WTC11 (cell line): Measurements from ENCODE around the gene CLDN14. TPM values are rescaled to one million over a fixed set of nuclear protein-coding genes. Genes with fewer than 3 reads are reported as not detected.

Experiments used
- ATAC-seq: fragments of 200-7000 bp; cut with Tn5 transposase; 2 replicates; pipeline ENCODE4 v1.10.0; 2021; ENCODE audit warnings: mild to moderate bottlenecking, moderate library complexity
- CTCF ChIA-PET: fragments of 300-600 bp; sonication (Branson Sonifier 250); formaldehyde crosslinking; loops from one replicate; lab custom pipeline; 2021; ENCODE audit warnings: antibody characterized with exemption; lab: Charles Lee
- POLR2A ChIA-PET: fragments of 350-600 bp; sonication (Branson Sonifier 250); formaldehyde crosslinking; loops from one replicate; lab custom pipeline; 2021; ENCODE audit warnings: antibody characterized with exemption; lab: Charles Lee
- DNase-seq: peaks from one replicate; pipeline ENCODE4 v3.0.0; 2021; ENCODE audit warnings: low spot score
- H3K27ac Mint-ChIP-seq: 2 replicates; pipeline ENCODE4 v1.8.0; 2021; ENCODE audit warnings: mixed read lengths
- H3K27me3 Mint-ChIP-seq: 2 replicates; pipeline ENCODE4 v1.8.0; 2021; ENCODE audit warnings: low read depth, mild to moderate bottlenecking, moderate library complexity, mixed read lengths
- H3K36me3 Mint-ChIP-seq: 2 replicates; pipeline ENCODE4 v1.8.0; 2021; ENCODE audit warnings: mixed read lengths
- H3K4me1 Mint-ChIP-seq: 2 replicates; pipeline ENCODE4 v1.8.0; 2022; ENCODE audit warnings: mixed read lengths
- H3K4me3 Mint-ChIP-seq: 2 replicates; pipeline ENCODE4 v1.8.0; 2021; ENCODE audit warnings: mild to moderate bottlenecking, moderate library complexity, mixed read lengths
- H3K9me3 Mint-ChIP-seq: 2 replicates; pipeline ENCODE4 v1.8.0; 2021; ENCODE audit warnings: mixed read lengths
- ATF3 ChIP-seq: sonication (generic); formaldehyde crosslinking; conservative IDR thresholded peaks from 2 replicates; pipeline ENCODE4 v1.8.1; 2022; ENCODE audit warnings: mild to moderate bottlenecking, missing genetic modification reagents
- E2F4 ChIP-seq: sonication (generic); formaldehyde crosslinking; IDR thresholded peaks from 2 replicates; pipeline ENCODE4 v1.8.1; 2022; ENCODE audit warnings: low read depth, mild to moderate bottlenecking, moderate library complexity, missing genetic modification reagents, borderline replicate concordance
- FOXP1 ChIP-seq: sonication (generic); formaldehyde crosslinking; IDR thresholded peaks from 2 replicates; pipeline ENCODE4 v1.8.0; 2022; ENCODE audit warnings: missing genetic modification reagents, mild to moderate bottlenecking, moderate library complexity, borderline replicate concordance
- JUN ChIP-seq: sonication (generic); formaldehyde crosslinking; IDR thresholded peaks from 2 replicates; pipeline ENCODE4 v1.8.0; 2023; ENCODE audit warnings: mild to moderate bottlenecking, missing genetic modification reagents
- KAT7 ChIP-seq: sonication (generic); formaldehyde crosslinking; IDR thresholded peaks from 2 replicates; pipeline ENCODE4 v1.8.1; 2023; ENCODE audit warnings: missing genetic modification reagents, mild to moderate bottlenecking, borderline replicate concordance
- NFATC4 ChIP-seq: fragments of 250-450 bp; sonication (Bioruptor Pico); IDR thresholded peaks from 2 replicates; pipeline ENCODE4 v1.9.0; 2021; ENCODE audit warnings: mild to moderate bottlenecking
- NFE2L1 ChIP-seq: sonication (generic); formaldehyde crosslinking; IDR thresholded peaks from 2 replicates; pipeline ENCODE4 v1.8.1; 2023; ENCODE audit warnings: missing genetic modification reagents
- NR3C1 ChIP-seq: sonication (generic); formaldehyde crosslinking; conservative IDR thresholded peaks from 2 replicates; pipeline ENCODE4 v1.8.1; 2023; ENCODE audit warnings: low read depth, mild to moderate bottlenecking, missing genetic modification reagents
- OVOL2 ChIP-seq: fragments of 250-450 bp; sonication (Bioruptor Pico); IDR thresholded peaks from 2 replicates; pipeline ENCODE4 v1.9.0; 2021; ENCODE audit warnings: mild to moderate bottlenecking, borderline replicate concordance
- SP1 ChIP-seq: sonication (generic); formaldehyde crosslinking; conservative IDR thresholded peaks from 2 replicates; pipeline ENCODE4 v1.8.1; 2022; ENCODE audit warnings: missing genetic modification reagents
- TP53 ChIP-seq: sonication (generic); formaldehyde crosslinking; IDR thresholded peaks from 2 replicates; pipeline ENCODE4 v1.8.1; 2023; ENCODE audit warnings: mild to moderate bottlenecking, missing genetic modification reagents
- USF2 ChIP-seq: sonication (generic); formaldehyde crosslinking; IDR thresholded peaks from 2 replicates; pipeline ENCODE4 v1.8.1; 2023; ENCODE audit warnings: mild to moderate bottlenecking, missing genetic modification reagents, moderate library complexity
- ZMAT4 ChIP-seq: fragments of 250-450 bp; sonication (Bioruptor Pico); IDR thresholded peaks from 2 replicates; pipeline ENCODE4 v1.9.0; 2021; ENCODE audit warnings: mild to moderate bottlenecking
- ZNF425 ChIP-seq: fragments of 250-450 bp; sonication (Bioruptor Pico); conservative IDR thresholded peaks from 2 replicates; pipeline ENCODE4 v1.9.0; 2021; ENCODE audit warnings: mild to moderate bottlenecking
- total RNA-seq: library from RNA; stranded (reverse); gene quantifications from 3 replicates; pipeline ENCODE4 v1.2.3, GENCODE V29; 2021
- TF ChIP-seq, protein P1 (sequence below): sonication (generic); formaldehyde crosslinking; IDR thresholded peaks from 2 replicates; pipeline ENCODE4 v1.8.1; 2022; ENCODE audit warnings: mild to moderate bottlenecking, missing genetic modification reagents, moderate library complexity, borderline replicate concordance
- TF ChIP-seq, protein P2 (sequence below): sonication (generic); formaldehyde crosslinking; IDR thresholded peaks from 2 replicates; pipeline ENCODE4 v1.8.1; 2023; ENCODE audit warnings: mild to moderate bottlenecking, missing genetic modification reagents
- TF ChIP-seq, protein P3 (sequence below): sonication (generic); formaldehyde crosslinking; IDR thresholded peaks from 2 replicates; pipeline ENCODE4 v1.8.1; 2023; ENCODE audit warnings: mild to moderate bottlenecking, missing genetic modification reagents, borderline replicate concordance

Gene CLDN14
- total RNA-seq, 1 experiment from 2014 or later = not detected

GRCh38 chr21:36491209-36491910 is 11.4 kb upstream of the CLDN14 start:
- DNase-seq (no peak), ATAC-seq (no peak)
- POLR2A ChIA-PET = interaction anchor here (0.7 kb wide), 1 partner anchor 22 kb away, joined by 3 read pairs; no protein-coding TSS in a partner anchor
- CTCF ChIA-PET = no interaction called here
- no peaks in the 10 kb centered on the region for H3K27me3 Mint-ChIP-seq
- no peaks in the 10 kb centered on the region for H3K36me3 Mint-ChIP-seq
- no peaks in the 10 kb centered on the region for H3K9me3 Mint-ChIP-seq
- H3K27ac Mint-ChIP-seq = 0 out of 2 replicates have a peak overlapping the region, but pooled peaks have one; percentile 7
- no peaks in the 10 kb centered on the region for H3K4me1 Mint-ChIP-seq
- no peak overlapping the region for H3K4me3 Mint-ChIP-seq
- TF ChIP-seq USF2 (CRISPR knock-in tag) (no peak), NFE2L1 (CRISPR knock-in tag) (no peak), ATF3 (CRISPR knock-in tag) (no peak), OVOL2 (CRISPR knock-in tag) (no peak), FOXP1 (CRISPR knock-in tag) (no peak), SP1 (CRISPR knock-in tag) (no peak), TP53 (CRISPR knock-in tag) (no peak), E2F4 (CRISPR knock-in tag) (no peak), NFATC4 (no peak), NR3C1 (CRISPR knock-in tag) (no peak), ZNF425 (CRISPR knock-in tag) (no peak)
- TF ChIP-seq, protein P1, sequence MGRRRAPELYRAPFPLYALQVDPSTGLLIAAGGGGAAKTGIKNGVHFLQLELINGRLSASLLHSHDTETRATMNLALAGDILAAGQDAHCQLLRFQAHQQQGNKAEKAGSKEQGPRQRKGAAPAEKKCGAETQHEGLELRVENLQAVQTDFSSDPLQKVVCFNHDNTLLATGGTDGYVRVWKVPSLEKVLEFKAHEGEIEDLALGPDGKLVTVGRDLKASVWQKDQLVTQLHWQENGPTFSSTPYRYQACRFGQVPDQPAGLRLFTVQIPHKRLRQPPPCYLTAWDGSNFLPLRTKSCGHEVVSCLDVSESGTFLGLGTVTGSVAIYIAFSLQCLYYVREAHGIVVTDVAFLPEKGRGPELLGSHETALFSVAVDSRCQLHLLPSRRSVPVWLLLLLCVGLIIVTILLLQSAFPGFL (CRISPR knock-in tag) = no peak
- TF ChIP-seq, protein P2, sequence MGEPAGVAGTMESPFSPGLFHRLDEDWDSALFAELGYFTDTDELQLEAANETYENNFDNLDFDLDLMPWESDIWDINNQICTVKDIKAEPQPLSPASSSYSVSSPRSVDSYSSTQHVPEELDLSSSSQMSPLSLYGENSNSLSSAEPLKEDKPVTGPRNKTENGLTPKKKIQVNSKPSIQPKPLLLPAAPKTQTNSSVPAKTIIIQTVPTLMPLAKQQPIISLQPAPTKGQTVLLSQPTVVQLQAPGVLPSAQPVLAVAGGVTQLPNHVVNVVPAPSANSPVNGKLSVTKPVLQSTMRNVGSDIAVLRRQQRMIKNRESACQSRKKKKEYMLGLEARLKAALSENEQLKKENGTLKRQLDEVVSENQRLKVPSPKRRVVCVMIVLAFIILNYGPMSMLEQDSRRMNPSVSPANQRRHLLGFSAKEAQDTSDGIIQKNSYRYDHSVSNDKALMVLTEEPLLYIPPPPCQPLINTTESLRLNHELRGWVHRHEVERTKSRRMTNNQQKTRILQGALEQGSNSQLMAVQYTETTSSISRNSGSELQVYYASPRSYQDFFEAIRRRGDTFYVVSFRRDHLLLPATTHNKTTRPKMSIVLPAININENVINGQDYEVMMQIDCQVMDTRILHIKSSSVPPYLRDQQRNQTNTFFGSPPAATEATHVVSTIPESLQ = no peak

GRCh38 chr21:36489776-36490165 is 9.8 kb upstream of the CLDN14 start:
- POLR2A ChIA-PET = no interaction called here
- no peak for TF ChIP-seq JUN
- TF ChIP-seq E2F4 (CRISPR knock-in tag) = no peak
- TF ChIP-seq KAT7 (CRISPR knock-in tag) = no peak
- TF ChIP-seq ZMAT4 = no peak
- TF ChIP-seq, protein P2 = no peak
- TF ChIP-seq, protein P3, sequence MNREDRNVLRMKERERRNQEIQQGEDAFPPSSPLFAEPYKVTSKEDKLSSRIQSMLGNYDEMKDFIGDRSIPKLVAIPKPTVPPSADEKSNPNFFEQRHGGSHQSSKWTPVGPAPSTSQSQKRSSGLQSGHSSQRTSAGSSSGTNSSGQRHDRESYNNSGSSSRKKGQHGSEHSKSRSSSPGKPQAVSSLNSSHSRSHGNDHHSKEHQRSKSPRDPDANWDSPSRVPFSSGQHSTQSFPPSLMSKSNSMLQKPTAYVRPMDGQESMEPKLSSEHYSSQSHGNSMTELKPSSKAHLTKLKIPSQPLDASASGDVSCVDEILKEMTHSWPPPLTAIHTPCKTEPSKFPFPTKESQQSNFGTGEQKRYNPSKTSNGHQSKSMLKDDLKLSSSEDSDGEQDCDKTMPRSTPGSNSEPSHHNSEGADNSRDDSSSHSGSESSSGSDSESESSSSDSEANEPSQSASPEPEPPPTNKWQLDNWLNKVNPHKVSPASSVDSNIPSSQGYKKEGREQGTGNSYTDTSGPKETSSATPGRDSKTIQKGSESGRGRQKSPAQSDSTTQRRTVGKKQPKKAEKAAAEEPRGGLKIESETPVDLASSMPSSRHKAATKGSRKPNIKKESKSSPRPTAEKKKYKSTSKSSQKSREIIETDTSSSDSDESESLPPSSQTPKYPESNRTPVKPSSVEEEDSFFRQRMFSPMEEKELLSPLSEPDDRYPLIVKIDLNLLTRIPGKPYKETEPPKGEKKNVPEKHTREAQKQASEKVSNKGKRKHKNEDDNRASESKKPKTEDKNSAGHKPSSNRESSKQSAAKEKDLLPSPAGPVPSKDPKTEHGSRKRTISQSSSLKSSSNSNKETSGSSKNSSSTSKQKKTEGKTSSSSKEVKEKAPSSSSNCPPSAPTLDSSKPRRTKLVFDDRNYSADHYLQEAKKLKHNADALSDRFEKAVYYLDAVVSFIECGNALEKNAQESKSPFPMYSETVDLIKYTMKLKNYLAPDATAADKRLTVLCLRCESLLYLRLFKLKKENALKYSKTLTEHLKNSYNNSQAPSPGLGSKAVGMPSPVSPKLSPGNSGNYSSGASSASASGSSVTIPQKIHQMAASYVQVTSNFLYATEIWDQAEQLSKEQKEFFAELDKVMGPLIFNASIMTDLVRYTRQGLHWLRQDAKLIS = no peak

More at GRCh38 chr21:36489776-36490165, 9.8 kb upstream of the CLDN14 start:
- Mint-ChIP-seq H3K27me3 (no peaks in the 10 kb centered on the region), H3K36me3 (no peaks in the 10 kb centered on the region), H3K4me3 (no peak overlapping the region), H3K4me1 (no peaks in the 10 kb centered on the region), H3K9me3 (no peaks in the 10 kb centered on the region), H3K27ac (no peak overlapping the region)
- ATAC-seq (no peak), DNase-seq (no peak)
- CTCF ChIA-PET = interaction anchor here (0.5 to 1.5 kb wide), 3 partner anchors 11 to 141 kb away, joined by 3 read pairs; no protein-coding TSS in a partner anchor
